ENCODE results near the gene ALKBH5. TPM values are rescaled to one million over a fixed set of nuclear protein-coding genes. Genes with fewer than 3 reads are reported as not detected.

Gene ALKBH5
- total RNA-seq, 1 donor from 2014 or later: 78.8 TPM

DNA sequence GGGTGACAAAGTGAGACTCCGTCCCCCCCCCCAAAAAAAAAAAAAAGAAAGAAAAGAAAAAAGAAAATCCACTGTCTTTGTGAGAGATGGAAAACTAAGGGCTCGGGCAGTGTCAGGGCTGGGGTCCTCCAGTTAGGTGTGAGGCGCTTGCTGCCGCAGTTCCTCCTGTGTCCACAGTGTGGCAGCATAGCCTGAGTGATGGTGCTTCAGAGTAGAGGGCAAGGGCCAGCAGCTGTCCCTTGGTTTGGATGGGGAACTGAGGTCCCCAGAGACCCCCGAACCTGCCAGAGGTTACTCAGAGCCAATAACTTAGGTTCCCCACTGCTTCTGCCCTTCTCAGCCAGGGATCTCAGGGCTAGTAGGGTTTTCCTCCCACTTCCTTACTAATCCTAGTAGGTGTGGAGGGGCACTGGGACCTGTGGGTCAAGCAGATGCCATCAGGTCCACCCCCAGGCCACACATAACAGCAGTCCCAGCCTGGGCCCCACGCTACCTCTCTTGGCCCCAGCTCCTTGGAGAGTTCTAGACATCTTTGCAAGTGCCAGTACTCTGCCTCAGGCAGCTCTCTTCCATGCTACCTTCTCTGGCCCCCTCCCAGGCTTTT is 33.9 kb downstream of the ALKBH5 start:
- no peak overlapping the region for H3K9ac ChIP-seq
- H3K27ac ChIP-seq: no peak overlapping the region
- H4K20me1 ChIP-seq (ENCODE audit: low read depth): no peaks in the 10 kb centered on the region
- no peak overlapping the region for H3K4me3 ChIP-seq
- H3K36me3 ChIP-seq: no peaks in the 10 kb centered on the region
- peaks cover 11% of the 10 kb centered on the region for H3F3A ChIP-seq (ENCODE audit: low read depth)
- H3K9me3 ChIP-seq (ENCODE audit: low read depth): no peaks in the 10 kb centered on the region
- Mint-ChIP-seq H3K27me3 (ENCODE audit: insufficient read depth, low read depth) (peaks cover 10% of the 10 kb centered on the region), H3K27ac (peak overlapping the region; percentile 87), H3K9me3 (no peaks in the 10 kb centered on the region), H3K4me3 (no peak overlapping the region), H3K36me3 (no peaks in the 10 kb centered on the region), H3K4me1 (peaks cover 17% of the 10 kb centered on the region)
- H3K79me2 ChIP-seq (ENCODE audit: low read depth): no peaks in the 10 kb centered on the region
- DNase-seq (ENCODE audit: low spot score): peak; percentile 84
- no peak overlapping the region for H2AFZ ChIP-seq (replicated peaks)
- no peaks in the 10 kb centered on the region for H3K27me3 ChIP-seq
- TF ChIP-seq, protein P1, sequence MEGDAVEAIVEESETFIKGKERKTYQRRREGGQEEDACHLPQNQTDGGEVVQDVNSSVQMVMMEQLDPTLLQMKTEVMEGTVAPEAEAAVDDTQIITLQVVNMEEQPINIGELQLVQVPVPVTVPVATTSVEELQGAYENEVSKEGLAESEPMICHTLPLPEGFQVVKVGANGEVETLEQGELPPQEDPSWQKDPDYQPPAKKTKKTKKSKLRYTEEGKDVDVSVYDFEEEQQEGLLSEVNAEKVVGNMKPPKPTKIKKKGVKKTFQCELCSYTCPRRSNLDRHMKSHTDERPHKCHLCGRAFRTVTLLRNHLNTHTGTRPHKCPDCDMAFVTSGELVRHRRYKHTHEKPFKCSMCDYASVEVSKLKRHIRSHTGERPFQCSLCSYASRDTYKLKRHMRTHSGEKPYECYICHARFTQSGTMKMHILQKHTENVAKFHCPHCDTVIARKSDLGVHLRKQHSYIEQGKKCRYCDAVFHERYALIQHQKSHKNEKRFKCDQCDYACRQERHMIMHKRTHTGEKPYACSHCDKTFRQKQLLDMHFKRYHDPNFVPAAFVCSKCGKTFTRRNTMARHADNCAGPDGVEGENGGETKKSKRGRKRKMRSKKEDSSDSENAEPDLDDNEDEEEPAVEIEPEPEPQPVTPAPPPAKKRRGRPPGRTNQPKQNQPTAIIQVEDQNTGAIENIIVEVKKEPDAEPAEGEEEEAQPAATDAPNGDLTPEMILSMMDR (IDR thresholded peaks at IDR 0.05): peak; percentile 88
- TF ChIP-seq EZH2phosphoT487 (IDR thresholded peaks at IDR 0.05): no peak
- TF ChIP-seq EZH2 (IDR thresholded peaks at IDR 0.05): no peak
- H3K4me2 ChIP-seq: no peak overlapping the region
- peaks cover 18% of the 10 kb centered on the region for H3K4me1 ChIP-seq

DNA sequence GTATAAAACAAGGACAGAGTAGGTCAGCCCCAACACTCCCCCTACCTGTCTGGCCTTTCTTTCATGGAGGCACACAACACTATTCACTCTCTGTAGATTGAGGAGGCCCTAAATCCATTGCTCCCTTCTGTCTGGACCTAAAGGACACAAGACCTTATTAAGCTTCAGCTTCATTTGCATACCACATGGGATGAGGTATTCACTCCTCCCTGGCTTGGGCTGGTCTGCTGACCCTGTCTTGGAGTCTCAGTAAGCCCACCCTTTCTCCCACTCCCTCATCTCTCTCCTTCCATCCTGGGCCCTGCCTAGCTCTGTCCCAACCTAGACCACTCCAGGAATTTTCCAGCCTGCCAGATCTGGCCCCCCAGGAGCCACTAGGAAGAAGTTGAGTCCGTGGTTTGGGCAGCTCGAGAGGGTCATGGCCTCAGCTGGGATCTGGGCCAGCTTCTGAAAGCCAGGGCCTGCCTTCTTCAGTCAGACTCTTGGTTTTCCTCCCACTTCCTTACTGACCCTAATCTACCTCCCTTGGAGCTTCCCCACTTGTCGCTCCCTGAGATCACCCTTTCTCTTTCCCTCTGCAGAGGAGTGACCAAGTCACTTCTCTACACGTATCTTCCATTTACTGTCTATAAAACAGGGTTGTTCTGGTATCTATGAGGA is 35.3 kb downstream of the ALKBH5 start:
- no peak overlapping the region for H3K27ac ChIP-seq
- peaks cover 28% of the 10 kb centered on the region for H3K4me1 ChIP-seq
- Mint-ChIP-seq H3K27ac (peak overlapping the region; percentile 85), H3K27me3 (ENCODE audit: insufficient read depth, low read depth) (peaks cover 9% of the 10 kb centered on the region), H3K4me3 (peak overlapping the region; percentile 33), H3K4me1 (peaks cover 25% of the 10 kb centered on the region), H3K9me3 (no peaks in the 10 kb centered on the region), H3K36me3 (no peaks in the 10 kb centered on the region)
- H3K9ac ChIP-seq: no peak overlapping the region
- H3K4me3 ChIP-seq: no peak overlapping the region
- H3K79me2 ChIP-seq (ENCODE audit: low read depth): no peaks in the 10 kb centered on the region
- no peaks in the 10 kb centered on the region for H3K36me3 ChIP-seq
- TF ChIP-seq, protein P1 (IDR thresholded peaks at IDR 0.05): no peak
- TF ChIP-seq EZH2 (IDR thresholded peaks at IDR 0.05) (no peak), EZH2phosphoT487 (IDR thresholded peaks at IDR 0.05) (no peak)
- peaks cover 23% of the 10 kb centered on the region for H3F3A ChIP-seq (ENCODE audit: low read depth)
- H3K4me2 ChIP-seq: peak overlapping the region; percentile 20
- H3K27me3 ChIP-seq: no peaks in the 10 kb centered on the region
- no peaks in the 10 kb centered on the region for H3K9me3 ChIP-seq (ENCODE audit: low read depth)
- peak overlapping the region; percentile 55 for H2AFZ ChIP-seq (replicated peaks)
- no peaks in the 10 kb centered on the region for H4K20me1 ChIP-seq (ENCODE audit: low read depth)
- DNase-seq (ENCODE audit: low spot score): peak; percentile 23

DNA sequence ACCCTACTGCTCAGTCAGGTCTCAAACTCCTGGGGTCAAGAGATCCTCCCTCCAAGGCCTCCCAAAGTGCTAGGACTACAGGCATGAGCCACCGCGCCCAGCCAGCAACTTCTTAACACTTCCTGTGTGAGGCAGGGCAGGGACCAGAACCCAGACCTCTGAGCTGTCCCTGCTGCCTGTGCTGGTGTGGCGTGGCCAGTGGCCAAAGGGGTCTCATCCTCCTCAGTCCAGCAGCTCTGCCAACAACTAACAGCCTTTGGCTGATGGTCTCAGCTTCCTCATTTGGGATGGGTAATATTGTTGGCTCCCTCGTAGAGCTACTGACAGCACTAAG is 40.4 kb downstream of the ALKBH5 start:
- TF ChIP-seq, protein P1 (IDR thresholded peaks at IDR 0.05): no peak
- no peaks in the 10 kb centered on the region for H3K9me3 Mint-ChIP-seq
- H3K36me3 Mint-ChIP-seq: no peaks in the 10 kb centered on the region
- H3F3A ChIP-seq (ENCODE audit: low read depth): peaks cover 27% of the 10 kb centered on the region
- H3K36me3 ChIP-seq: no peaks in the 10 kb centered on the region
- H2AFZ ChIP-seq (replicated peaks): no peak overlapping the region
- peak overlapping the region; percentile 96 for H3K4me2 ChIP-seq
- H3K27ac ChIP-seq: peak overlapping the region; percentile 96
- peak overlapping the region; percentile 57 for H3K4me3 ChIP-seq
- H3K4me1 Mint-ChIP-seq: peaks cover 49% of the 10 kb centered on the region
- H3K9me3 ChIP-seq (ENCODE audit: low read depth): no peaks in the 10 kb centered on the region
- peaks cover 32% of the 10 kb centered on the region for H4K20me1 ChIP-seq (ENCODE audit: low read depth)
- H3K79me2 ChIP-seq (ENCODE audit: low read depth): peaks cover 33% of the 10 kb centered on the region
- H3K27ac Mint-ChIP-seq: peak overlapping the region; percentile 100
- no peaks in the 10 kb centered on the region for H3K27me3 ChIP-seq
- H3K9ac ChIP-seq: no peak overlapping the region
- peaks cover 5% of the 10 kb centered on the region for H3K27me3 Mint-ChIP-seq (ENCODE audit: insufficient read depth, low read depth)
- H3K4me1 ChIP-seq: peaks cover 39% of the 10 kb centered on the region
- peak overlapping the region; percentile 92 for H3K4me3 Mint-ChIP-seq
- no peak for DNase-seq (ENCODE audit: low spot score)

Measured in neural progenitor cell (in vitro differentiated cells).